Astrocyte (in vitro differentiated cells and primary cell): ENCODE data around the gene CRY1.

ENCODE experiments used
- EZH2 ChIP-seq: IDR thresholded peaks from 2 replicates; pipeline ENCODE4 v1.6.1; 2012; ENCODE audit warnings: mild to moderate bottlenecking, low read length, inconsistent platforms; ENCODE audit not compliant: insufficient read depth
- TF ChIP-seq, protein P1 (sequence below): IDR thresholded peaks from 2 replicates; pipeline ENCODE4 v1.5.1; 2011; ENCODE audit warnings: low read depth, mild to moderate bottlenecking, inconsistent platforms, low read length, moderate library complexity; ENCODE audit not compliant: insufficient read depth

DNA sequence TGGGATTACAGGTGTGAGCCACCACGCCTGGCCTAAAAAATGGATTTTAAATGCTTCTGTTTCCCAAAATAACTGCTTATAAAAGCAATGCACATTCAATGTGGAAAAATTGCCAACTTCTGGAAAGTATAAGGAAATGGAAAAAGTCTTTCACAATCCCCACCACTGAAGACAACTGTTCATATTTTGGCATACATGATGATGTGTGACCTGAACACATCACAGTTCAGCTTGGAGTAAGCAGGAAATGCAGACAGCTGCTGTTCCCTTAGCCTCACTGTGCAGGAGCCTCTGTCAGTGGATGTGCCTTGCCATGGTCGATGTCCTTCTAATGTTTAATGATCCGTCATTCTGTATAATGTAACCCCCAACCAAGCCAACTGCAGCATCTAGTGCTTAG lies 111.6 kb downstream of the CRY1 start:
- TF ChIP-seq EZH2: no peak
- TF ChIP-seq, protein P1, sequence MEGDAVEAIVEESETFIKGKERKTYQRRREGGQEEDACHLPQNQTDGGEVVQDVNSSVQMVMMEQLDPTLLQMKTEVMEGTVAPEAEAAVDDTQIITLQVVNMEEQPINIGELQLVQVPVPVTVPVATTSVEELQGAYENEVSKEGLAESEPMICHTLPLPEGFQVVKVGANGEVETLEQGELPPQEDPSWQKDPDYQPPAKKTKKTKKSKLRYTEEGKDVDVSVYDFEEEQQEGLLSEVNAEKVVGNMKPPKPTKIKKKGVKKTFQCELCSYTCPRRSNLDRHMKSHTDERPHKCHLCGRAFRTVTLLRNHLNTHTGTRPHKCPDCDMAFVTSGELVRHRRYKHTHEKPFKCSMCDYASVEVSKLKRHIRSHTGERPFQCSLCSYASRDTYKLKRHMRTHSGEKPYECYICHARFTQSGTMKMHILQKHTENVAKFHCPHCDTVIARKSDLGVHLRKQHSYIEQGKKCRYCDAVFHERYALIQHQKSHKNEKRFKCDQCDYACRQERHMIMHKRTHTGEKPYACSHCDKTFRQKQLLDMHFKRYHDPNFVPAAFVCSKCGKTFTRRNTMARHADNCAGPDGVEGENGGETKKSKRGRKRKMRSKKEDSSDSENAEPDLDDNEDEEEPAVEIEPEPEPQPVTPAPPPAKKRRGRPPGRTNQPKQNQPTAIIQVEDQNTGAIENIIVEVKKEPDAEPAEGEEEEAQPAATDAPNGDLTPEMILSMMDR: no peak
